ENCODE data around the gene TRMT61A. TPM values are rescaled to one million over a fixed set of nuclear protein-coding genes. Genes with fewer than 3 reads are reported as not detected.
"Not testable (repeated sequence)": the region's sequence is repeated elsewhere in the genome, so short reads cannot be mapped to it uniquely, and the experiment has no call there.

The TRMT61A gene
- total RNA-seq, 1 experiment from 2014 or later, result 29.0 TPM

DNA sequence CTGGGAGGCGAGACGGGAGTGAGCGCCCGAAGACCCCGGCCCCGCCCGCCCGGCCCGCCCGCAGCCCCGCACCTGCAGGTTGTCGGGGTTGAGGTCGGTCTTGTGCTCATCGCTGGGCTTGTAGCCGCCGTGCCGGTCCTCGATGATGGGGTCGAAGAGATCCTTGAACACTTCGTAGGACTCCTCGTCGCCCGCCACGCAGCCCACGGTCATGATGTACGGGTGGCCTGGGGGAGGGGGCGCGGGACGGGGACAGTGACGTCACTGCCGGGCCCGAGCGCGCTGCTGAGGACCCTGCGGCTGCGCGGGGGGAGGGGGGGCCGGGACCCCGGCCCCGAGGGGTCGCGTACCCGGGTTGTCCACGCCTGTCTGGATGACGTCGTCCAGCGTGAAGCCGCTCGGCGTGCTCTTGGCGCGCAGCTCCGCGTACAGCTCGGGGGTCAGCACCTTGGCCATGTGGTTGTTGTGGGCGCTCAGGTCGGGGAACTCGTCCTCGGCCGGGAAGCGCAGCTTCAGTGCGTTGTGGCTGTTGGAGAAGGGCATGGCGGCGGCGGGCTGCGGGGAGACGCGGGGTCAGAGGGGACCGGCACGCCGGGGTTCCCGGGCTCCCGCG is 6.9 kb upstream of the TRMT61A start:
- DNase-seq (ENCODE audit: low read depth), result no peak

DNA sequence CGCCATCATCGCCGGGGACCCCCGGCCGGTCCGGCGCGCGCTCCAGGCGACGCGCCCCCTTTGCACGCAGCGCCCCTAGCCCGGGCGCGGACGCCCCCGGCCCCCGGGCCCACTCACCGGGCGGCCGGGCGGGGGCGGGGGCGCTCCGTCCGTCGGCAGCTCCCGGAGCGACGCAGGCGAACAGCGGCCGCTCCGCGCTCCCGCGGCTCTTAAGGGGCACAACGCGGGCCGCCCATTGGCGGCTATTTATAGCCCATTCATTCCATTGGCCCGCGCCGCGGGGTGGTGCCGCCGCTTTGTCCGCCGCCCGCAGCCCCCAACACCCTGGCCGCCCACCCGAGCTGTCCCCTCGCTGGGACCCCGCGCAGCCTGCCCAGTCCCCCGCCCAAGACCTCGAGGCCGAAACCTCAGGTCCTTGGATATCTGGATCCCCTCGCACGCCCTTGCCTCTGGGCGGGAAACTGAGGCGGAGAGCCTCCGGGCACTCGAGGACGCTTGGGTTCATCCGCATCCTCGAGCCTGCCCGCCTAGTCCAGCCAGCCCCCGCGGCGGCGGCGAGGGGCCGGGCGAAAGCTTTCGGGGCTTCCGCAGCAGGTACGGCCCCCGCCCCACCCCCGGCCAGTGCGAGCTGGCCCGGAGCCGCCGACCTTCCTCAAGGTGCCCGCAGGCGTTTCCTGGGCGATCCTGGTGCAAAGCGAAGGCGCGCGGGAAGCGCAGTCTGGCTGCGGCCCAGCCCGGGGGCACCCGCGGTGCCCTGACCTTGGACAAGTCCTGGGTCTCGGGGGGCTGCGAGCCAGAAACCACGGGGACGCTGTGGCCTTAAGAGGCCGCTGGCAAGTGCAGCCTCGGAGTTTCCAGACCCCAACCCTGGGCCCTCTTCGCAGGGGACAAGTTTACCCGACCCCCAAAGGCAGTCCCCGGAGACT is 6.1 kb upstream of the TRMT61A start, which contains the start of gene CKB:
CKB (minus strand) TSS at position 182 of the 926 bp plus-strand sequence. CDS start 337 bp downstream, outside the sequence.
- DNase-seq (ENCODE audit: low read depth), result no peak

DNA sequence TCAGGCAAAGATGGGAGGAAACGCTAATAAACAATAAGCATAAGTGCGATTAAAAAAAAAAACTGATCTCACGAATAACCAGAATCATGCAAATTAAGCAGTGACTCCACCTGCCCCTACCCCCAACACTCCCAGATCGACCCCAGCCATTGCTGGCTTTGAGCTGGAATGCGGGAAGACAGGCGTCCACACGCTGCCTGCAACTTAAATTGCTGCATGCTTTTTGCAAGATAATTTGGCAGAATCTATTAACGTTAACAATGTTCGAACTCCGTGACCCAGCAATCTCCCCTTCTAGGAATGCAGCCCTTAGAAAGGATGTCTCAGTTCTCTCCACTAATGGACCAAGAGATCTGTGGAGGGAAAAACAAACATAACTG is 5.4 kb upstream of the TRMT61A start:
- DNase-seq (ENCODE audit: low read depth), result no peak

DNA sequence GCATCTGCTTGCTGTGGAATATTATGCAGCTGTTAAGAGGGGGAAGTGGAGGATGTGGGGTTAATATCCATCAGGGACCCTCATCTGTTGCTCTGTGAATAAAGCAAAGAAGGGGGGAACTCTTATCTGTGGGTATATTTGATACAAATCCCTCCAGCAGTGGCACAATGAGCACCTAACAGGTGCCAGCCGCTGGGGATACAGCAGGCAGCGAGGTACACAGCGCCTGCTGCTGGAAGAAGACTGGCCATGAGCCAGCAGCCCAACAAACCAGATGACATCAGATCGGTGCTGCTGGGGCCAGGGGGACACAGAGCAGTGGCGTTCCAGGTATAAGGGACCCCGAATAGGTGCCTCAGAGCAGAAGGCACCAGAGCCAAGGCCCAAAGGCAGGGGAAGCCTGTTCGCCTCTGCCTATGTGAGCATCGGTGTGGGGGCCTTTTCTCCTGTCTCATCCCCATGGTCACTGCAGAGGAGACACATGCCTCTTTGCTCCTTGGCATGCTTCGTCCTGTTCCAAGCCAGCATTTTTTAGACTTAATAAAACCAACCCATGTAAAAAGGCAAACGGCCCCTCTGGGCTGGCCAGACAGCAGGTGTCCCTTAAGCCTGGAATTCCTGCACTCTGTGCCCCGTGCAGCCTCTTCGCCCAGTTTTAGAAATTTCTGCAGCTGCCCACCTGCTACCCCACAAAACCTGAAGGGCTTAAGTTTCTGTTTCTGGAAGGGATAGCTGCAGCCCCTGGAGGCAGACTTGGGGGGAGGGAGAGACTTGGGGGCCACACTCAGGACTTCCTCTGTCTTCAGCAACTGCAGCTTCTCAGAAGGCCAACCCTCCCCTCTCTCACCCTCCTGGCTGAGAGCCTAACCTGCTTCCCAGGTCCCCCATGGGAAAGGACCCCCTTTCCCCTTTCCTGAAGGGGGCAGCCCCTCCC is 4.7 kb upstream of the TRMT61A start:
- DNase-seq (ENCODE audit: low read depth), result no peak

DNA sequence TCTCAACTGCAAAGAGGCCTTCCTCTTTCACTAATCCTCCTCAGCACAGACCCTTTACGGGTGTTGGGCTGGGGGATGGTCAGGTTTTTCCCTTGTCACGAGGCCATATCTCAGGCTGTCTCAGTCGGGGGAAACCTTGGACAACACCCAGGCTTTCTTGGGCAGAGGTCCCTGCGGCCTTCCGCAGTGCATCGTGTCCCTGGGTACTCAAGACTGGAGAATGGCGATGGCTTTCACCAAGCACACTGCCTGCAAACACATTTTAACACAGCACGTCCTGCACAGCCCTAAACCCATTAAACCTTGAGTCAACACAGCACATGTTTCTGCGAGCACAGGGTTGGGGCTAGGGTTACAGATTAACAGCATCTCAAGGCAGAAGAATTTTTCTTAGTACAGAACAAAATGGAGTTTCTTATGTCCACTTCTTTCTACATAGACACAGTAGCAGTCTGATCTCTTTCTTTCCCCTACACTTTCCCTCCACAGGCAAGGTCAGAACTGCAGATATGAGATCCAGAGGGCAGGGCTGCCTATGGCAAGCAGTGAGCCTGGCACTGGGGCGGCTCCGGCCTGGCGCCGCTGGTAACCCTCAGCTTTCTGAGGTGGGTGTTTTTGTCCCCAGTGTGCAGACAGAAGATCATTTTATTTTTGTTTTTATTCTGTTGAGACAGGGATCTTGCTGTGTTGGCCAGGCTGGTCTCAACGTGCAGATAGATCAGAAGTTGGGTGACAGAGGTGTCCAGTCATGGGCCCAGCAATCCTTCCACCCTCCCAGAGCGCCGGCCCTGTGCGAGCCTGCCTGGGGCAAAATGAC is 3.4 kb upstream of the TRMT61A start:
- DNase-seq (ENCODE audit: low read depth), result not testable (repeated sequence)

DNA sequence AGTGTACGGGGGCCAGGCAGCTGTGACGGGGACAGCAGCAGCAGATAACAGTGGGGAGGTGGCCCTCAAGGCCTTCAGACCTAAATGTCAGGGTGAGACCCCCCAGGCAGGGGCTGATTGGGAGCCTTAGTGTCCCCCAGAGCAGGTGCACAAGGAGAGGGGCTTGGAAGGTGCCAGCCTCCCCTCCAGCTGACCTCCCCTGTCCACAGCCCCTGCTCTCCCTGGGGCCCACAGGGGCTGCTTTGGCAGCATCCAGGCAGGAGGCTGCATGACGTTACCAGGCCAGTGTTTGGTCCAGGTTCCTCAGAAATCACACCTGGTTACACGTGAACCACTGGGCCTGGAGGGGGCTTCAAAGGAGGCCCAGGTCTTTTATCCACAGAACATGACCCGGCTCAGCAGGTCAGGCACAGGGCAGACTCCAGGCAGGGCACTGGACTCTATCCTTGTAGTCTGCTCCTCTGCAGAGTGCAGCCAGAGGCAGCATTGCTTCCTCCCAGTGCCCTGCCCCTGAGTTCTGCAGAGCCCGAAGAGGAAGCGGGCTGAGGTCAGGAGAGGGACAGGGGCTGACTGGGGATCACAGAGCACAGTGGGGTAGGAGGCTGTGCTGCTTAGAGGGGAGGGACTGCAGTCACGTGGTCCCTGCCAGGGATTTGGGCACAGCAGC is 2.6 kb upstream of the TRMT61A start:
- no peak for DNase-seq (ENCODE audit: low read depth)

DNA sequence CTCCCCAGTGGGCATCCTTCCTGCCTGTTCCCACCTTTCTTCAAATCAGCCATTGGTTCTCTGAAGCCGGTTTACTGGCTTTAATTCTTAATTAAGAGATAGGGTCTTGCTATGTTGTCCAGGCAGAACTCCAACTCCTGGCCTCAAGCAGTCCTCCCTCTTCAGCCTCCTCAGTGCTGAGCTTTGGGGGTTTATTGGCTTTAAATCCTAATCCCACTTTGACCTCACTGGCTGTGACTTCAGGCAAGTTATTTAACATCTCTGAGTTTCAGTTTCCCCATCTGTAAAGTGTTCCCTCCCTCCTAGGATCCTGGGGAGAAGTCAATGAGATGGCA is 2.1 kb upstream of the TRMT61A start:
- DNase-seq (ENCODE audit: low read depth), result no peak

DNA sequence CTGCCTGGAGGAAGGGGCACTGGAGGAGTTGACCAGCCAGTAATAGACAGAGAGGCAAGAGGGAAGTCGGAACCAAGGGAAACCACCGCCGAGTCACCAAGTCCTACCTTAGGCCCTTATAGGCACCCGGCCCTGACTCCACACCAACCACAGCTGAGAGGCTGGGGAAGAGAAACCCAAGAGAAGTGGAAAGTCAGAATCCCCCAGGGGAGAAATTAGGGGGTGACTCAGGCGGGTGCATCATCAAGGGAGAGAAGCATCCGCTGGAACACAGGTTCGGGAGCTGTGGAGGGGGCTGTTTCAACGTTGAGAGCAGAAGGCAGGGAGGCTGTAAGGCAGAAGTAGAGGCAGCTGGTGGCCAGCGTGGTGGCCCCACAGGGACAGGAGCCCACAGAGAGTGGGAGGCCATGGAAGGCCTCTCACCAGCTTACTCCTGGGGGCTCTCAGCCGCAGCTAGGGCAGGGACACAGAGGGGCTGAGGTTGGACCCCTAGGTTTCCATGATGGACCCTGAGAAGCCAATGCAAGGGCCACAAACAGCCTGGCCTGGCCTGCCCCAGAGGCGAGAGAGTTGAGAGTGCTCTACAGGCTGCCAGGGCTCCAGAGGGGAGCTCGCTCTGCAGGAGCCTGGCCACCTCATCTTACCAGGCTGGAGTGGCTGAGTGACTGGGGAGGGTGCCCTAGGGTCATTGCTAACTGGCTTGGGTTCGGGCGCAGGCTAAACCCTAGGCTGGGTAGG is 1.4 kb upstream of the TRMT61A start:
- peak; percentile 42 for DNase-seq (ENCODE audit: low read depth)

DNA sequence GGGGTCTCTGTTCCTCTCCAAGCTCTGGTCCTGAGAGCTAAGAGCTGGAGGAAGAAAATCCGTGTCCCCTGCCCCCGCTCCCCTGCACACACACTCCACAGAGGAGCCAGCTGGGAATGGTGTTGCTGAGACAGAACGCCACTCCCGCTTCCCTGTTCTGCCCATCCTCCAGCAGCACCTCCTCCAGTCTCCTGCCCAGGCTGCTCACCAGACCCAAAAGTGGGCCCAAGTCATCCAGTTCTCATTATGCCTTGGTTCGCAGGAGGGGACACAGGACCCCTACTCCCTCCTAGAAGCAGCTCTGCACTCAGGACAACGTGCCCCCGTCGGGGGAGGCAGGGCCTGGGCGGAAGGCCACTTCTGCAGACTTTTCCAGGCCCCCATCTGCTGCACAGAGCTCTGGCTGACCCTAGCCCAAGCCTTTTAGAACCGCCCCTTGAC is 830 bp upstream of the TRMT61A start:
- no peak for DNase-seq (ENCODE audit: low read depth)

DNA sequence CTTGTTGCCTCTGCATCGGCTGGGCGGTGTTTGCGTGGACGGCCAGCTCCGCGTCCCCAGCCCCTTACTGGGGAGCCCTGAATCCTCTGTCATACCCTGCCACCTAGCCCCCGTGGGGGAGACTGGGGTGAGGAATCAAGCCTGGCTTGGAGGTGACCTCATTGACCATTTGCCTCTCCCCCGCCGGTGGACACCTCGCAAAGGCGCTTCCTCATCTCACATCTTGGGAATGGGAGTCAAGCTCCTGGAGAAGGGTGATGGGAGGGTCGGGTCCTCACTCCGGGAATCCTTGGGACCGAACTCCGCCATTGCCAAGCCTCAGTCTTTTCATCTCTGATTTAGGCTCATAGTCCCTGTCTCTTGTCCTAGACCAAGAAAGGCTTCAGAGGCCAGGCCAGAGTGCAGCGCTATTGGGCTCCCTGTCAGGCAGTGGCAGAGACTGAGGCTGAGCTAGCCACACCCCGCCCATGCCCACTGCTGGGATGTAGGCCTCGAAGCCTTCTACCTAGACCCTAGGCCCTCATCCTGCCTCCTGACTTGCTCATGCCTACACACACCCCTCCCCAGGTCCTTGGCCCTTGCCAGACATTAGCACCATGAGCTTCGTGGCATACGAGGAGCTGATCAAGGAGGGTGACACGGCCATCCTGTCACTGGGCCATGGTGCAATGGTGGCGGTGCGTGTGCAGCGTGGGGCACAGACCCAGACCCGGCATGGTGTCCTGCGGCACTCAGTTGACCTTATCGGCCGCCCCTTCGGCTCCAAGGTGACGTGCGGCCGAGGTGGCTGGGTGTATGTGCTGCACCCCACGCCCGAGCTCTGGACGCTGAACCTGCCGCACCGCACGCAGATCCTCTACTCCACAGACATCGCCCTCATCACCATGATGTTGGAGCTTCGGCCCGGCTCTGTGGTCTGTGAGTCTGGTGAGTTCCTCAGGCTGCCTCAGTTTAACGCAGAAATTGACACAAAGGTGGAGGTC is 678 bp downstream of the TRMT61A start:
- no peak for DNase-seq (ENCODE audit: low read depth)

DNA sequence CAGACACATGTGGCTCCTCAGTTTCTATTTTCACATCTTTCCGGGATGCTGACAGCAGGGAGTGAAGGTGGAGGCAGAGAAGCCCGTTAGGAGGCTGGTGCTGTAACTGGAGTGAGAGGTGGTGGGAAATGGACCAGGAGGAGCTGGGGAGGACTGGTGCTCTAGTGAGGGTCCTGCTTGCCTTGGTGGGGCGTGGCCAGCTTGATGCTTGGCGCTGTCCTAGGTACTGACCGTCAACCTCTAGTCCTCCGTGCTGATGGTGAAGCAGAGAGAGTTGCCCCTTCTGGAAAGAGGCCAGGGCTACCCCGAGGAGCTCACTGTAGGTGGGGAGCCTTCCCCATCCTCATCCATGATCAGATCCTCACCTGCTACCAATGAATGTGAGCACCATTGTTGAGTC is 1.4 kb downstream of the TRMT61A start:
- no peak for DNase-seq (ENCODE audit: low read depth)

DNA sequence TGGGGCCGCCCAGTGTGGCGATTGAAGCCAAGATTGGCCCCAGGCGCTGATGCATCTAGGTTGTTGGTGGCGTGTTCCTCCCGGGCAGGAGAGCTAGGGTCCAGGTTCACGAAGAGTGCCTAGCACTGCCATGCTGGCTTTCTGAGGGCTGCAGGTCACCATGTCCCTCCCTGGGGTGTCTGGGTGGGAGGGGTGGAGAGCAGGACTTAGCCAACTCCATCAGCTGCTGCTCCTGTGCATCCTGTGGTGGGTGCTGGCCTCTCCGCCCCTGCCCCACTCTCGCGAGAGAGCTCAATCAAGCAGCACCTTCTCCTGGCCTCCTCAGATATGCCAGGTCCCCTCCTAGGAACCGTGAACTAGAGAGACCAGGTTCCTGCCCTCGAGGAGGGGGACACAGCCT is 1.8 kb downstream of the TRMT61A start:
- no peak for DNase-seq (ENCODE audit: low read depth)

DNA sequence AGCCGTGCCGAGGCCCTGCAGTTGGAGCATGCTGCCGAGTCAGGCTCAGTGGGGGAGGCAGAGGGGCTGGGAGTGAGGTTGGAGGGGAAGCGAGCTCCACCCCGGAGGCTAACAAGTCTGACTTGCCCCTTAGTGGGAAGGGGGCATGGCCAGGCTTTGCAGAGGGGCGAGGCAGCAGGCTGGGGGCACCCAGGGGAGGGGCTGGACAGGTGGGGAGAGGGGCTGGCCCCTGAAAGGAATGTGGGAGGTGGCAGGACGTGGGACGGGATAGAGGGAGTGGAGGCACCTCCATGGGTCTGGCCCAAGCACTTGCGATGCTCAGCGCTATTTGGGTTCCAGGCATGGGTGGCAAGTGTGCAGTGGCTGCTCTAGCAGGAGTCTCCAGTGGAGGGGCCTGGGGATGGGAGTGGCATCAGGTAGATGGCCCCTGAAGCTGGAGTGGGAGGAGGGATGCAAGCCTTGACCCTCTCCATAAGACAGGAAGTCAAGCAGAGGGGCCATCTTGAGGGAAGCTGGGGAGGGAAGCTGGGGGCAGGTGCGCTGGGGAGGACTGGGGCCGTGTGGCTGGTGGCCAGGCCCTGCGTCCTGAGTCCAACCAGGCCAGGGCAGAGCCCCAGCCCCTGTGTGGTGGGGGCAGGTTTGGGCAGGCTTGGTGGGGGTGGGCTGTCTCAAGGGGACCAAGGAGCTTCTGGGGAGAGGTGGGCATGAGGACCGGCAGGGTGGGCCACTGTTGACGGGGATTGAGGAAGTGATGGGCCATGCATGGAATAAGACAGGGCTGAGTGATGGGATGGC is 2.6 kb downstream of the TRMT61A start:
- DNase-seq (ENCODE audit: low read depth), result no peak

DNA sequence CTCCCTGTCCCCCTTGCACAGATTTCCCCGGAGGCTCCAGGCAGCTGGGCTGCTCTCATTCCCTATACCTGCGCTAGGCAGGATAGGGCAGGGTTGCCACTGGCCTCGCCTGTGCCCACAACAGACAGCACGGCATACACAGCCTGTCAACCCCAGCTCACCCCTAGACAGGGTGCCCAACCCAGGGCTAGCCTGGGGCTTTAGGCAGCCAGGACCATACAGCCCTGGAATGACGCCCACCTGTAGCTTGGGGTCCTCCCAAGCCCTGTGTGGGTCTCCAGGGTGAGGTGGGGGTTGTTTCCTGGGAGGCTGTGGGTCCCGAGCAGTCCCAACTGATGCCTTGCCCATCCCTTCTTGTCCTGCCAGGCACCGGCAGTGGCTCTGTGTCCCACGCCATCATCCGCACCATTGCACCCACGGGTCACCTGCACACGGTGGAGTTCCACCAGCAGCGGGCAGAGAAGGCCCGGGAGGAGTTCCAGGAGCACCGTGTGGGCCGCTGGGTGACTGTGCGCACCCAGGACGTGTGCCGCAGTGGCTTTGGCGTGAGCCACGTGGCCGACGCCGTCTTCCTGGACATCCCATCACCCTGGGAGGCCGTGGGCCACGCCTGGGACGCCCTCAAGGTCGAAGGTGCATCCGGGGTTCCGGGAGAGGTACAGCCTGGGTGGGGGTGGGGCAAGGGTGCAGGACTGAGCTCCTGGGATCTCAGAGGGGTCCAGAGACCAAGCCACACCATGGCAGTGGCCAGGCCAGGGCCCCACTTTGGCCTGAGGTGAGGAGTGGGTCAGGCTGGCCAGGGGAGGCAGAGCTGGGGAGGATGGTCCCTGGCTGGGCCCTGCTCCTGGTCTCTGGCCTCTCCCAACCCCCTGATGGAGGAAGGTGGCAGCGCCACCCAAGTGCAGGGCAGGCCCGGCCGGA is 3.5 kb downstream of the TRMT61A start:
- DNase-seq (ENCODE audit: low read depth), result no peak

DNA sequence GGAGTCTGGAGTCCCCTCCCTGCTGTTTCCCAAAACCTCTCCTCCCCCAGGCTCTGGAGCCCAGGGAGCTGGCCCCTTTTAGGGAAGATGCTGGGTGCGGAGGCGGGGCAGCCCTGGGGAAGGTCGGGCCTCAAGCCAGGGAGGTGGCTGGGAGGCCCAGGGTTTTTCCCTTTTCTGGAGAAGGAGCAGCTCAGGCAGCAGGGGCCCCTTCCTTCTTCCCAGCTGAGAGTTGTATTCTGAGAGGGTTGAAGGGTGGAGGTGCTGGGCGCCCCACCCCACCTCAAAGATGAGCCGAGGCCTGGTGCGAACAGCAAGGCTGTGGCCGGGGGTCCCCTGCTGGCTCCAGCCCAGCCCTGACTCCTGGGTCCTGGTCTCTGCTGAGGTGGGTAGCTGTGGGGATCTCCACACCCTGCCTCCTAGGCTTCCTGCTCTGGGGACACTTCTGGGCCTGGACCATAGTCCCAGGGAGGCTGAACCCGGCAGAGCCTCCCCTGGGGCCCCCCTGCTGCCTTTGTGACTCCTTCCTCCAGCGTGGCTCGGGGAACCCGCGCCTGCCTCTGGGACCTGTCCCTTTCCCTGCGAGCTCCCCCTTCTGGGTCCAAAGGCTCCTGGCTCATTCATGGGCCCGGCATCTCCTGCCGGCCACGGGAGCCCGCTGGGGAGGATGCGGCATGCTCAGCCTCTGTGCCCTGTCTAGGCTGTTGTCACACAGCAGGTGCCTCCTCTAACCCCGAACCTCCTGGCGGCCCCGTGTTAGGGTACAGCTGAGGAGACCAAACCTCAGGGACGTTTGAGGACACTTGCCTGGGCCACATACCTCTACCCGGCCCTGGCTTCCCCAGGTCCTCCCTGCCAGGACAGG is 4.4 kb downstream of the TRMT61A start:
- DNase-seq (ENCODE audit: low read depth), result no peak
